Parathyroid adenoma (tissue), 2 donors: ENCODE measurements around the gene ANKLE2.

Experiments
- H2AFZ ChIP-seq: fragments of 300-600 bp; sonication (generic); one replicate; pipeline ENCODE4 v1.7.0; 2017; ENCODE audit warnings: antibody characterized with exemption, mild to moderate bottlenecking
- H3K27ac ChIP-seq: fragments of 300-600 bp; sonication (generic); one replicate; pipeline ENCODE4 v1.7.0; 2017
- H3K27me3 ChIP-seq: fragments of 300-600 bp; sonication (generic); one replicate; pipeline ENCODE4 v1.7.0; 2017; ENCODE audit warnings: low read length; ENCODE audit not compliant: control insufficient read depth, insufficient read depth
- H3K36me3 ChIP-seq: fragments of 300-600 bp; sonication (generic); one replicate; pipeline ENCODE4 v1.7.0; 2017; ENCODE audit warnings: low read length; ENCODE audit not compliant: control insufficient read depth, insufficient read depth
- H3K4me1 ChIP-seq: fragments of 300-600 bp; sonication (generic); one replicate; pipeline ENCODE4 v1.7.0; 2017; ENCODE audit warnings: control low read depth
- H3K4me2 ChIP-seq: fragments of 300-600 bp; sonication (generic); one replicate; pipeline ENCODE4 v1.7.0; 2017; ENCODE audit warnings: low read length
- H3K4me3 ChIP-seq: fragments of 300-600 bp; sonication (generic); one replicate; pipeline ENCODE4 v1.7.0; 2017; ENCODE audit warnings: low read depth, low read length
- H3K79me2 ChIP-seq: fragments of 300-600 bp; sonication (generic); one replicate; pipeline ENCODE4 v1.7.0; 2017; ENCODE audit warnings: control low read depth
- H3K9ac ChIP-seq: fragments of 300-600 bp; sonication (generic); one replicate; pipeline ENCODE4 v1.7.0; 2017; ENCODE audit warnings: mild to moderate bottlenecking
- H3K9me3 ChIP-seq: fragments of 300-600 bp; sonication (generic); one replicate; pipeline ENCODE4 v1.7.0; 2017; ENCODE audit warnings: low read length; ENCODE audit not compliant: control insufficient read depth
- TF ChIP-seq, protein P1 (sequence below): fragments of 300-600 bp; sonication (generic); IDR thresholded peaks from one replicate; pipeline ENCODE4 v1.7.0; 2017; ENCODE audit warnings: antibody characterized with exemption, mild to moderate bottlenecking
- donor health status: primary hyperparathyroidism.

ANKLE2 gene

DNA sequence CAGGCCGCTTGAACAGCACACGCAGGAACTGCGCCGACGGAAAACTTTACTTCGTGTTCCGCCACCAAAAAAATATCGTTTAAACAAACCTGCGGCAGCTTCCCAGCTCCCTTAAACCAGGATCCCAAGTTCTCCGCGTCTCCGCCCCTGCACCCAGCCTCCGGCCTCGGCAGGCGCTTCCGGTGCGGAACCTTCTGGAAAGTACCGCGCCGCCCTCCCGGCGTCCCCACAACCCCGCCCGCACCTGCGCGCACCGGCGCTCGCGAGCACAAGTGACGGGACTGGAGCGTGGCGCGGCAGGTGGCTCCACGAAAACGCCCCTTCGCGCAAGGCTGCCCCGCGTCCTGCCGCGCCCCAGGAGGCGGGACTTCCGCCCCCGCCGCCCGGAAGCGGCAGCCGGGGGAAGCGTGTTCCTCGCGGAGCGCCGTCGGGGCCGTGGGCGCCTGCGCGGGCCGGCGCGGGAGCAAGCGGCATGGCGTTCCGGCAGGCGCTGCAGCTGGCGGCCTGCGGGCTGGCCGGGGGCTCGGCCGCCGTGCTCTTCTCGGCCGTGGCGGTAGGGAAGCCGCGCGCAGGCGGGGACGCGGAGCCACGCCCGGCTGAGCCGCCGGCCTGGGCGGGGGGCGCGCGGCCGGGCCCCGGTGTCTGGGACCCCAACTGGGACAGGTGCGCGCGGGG, 51.1 kb downstream of the ANKLE2 start, which contains the start of gene PGAM5:
PGAM5 (plus strand) TSS at position 438 of the 675 bp plus-strand sequence; CDS start at position 473, 35 bp downstream.
- peak within 1 kb of the TSS; percentile 82 for H3K4me2 ChIP-seq
- peak within 1 kb of the TSS; percentile 61 for H3K4me3 ChIP-seq
- H3K27me3 ChIP-seq = no peaks in the 10 kb centered on the region
- H3K9ac ChIP-seq = peak within 1 kb of the TSS; percentile 33
- H3K36me3 ChIP-seq = no peaks in the 10 kb centered on the region
- H2AFZ ChIP-seq = peak within 1 kb of the TSS; percentile 95
- no peaks in the 10 kb centered on the region for H3K9me3 ChIP-seq
- TF ChIP-seq, protein P1, sequence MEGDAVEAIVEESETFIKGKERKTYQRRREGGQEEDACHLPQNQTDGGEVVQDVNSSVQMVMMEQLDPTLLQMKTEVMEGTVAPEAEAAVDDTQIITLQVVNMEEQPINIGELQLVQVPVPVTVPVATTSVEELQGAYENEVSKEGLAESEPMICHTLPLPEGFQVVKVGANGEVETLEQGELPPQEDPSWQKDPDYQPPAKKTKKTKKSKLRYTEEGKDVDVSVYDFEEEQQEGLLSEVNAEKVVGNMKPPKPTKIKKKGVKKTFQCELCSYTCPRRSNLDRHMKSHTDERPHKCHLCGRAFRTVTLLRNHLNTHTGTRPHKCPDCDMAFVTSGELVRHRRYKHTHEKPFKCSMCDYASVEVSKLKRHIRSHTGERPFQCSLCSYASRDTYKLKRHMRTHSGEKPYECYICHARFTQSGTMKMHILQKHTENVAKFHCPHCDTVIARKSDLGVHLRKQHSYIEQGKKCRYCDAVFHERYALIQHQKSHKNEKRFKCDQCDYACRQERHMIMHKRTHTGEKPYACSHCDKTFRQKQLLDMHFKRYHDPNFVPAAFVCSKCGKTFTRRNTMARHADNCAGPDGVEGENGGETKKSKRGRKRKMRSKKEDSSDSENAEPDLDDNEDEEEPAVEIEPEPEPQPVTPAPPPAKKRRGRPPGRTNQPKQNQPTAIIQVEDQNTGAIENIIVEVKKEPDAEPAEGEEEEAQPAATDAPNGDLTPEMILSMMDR = no peak
- H3K4me1 ChIP-seq = no peaks in the 10 kb centered on the region
- peak within 1 kb of the TSS; percentile 70 for H3K27ac ChIP-seq
- peaks cover 4% of the 10 kb centered on the region for H3K79me2 ChIP-seq

DNA sequence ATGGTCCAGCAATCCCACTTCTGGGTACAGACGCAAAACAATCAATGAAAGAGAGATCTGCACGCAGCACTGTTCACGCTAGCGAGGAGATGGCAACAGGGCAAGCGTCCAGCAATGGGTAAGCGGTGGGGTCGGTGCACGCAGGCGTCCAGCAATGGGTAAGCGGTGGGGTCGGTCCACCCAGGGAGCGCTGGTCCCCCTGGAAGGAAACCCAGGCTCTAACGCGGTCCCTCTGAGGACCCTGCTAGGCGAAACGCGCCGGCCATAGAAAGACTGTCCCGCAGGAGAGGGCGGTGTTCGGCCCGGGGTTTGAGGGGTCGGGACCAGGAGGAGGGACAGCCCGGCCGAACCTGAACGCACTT, 51.6 kb downstream of the ANKLE2 start:
- H3K27ac ChIP-seq = peak overlapping the region; percentile 70
- peak overlapping the region; percentile 60 for H3K4me3 ChIP-seq
- H3K4me2 ChIP-seq = peak overlapping the region; percentile 82
- H3K9ac ChIP-seq = no peak overlapping the region
- H3K79me2 ChIP-seq = peaks cover 4% of the 10 kb centered on the region
- H3K4me1 ChIP-seq = no peaks in the 10 kb centered on the region
- no peaks in the 10 kb centered on the region for H3K36me3 ChIP-seq
- no peaks in the 10 kb centered on the region for H3K9me3 ChIP-seq
- TF ChIP-seq, protein P1 = no peak
- H3K27me3 ChIP-seq = no peaks in the 10 kb centered on the region
- H2AFZ ChIP-seq = peak overlapping the region; percentile 95

DNA sequence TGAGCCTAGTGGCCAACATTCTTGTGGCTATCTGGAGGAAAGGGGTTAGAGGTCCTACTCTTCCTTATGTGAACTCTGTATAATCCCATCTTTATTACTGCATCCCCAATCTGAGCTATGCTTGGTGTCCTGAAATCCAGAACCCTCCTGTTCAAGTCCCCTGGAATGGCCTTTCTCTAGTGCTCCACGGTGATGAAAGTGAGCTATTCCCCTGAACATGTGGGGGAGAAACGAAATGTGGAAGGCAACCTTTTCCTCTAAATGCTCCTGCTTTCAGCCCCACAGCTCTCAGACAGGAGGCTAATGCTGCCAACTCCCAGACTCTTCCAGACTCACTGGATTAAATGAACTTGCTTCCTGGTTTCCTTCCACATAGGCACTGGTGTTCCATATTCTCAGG, 53.5 kb downstream of the ANKLE2 start:
- H3K79me2 ChIP-seq = peaks cover 4% of the 10 kb centered on the region
- no peaks in the 10 kb centered on the region for H3K4me1 ChIP-seq
- H3K4me2 ChIP-seq = no peak overlapping the region
- no peaks in the 10 kb centered on the region for H3K36me3 ChIP-seq
- TF ChIP-seq, protein P1 = no peak
- no peak overlapping the region for H3K9ac ChIP-seq
- no peak overlapping the region for H3K4me3 ChIP-seq
- H3K27ac ChIP-seq = no peak overlapping the region
- no peaks in the 10 kb centered on the region for H3K9me3 ChIP-seq
- no peak overlapping the region for H2AFZ ChIP-seq
- no peaks in the 10 kb centered on the region for H3K27me3 ChIP-seq

DNA sequence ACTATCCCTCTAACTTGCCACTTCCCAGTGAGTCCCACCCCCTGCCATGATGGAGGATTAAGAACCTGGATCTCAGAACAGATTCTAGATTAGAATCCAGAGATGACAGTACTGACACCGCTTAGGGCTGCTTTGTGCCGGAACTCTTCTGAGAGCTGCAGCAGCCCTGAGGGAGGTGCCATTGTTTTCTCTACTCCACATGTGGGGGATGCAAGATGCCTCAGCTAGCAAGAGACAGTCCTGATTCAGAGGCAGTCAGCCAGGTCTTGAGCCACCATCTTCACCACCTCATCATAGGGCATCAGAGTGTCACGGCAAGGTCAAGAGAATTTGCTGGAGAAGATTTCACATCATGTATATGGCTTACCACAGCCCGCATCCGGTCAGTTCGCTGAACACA, 54.4 kb downstream of the ANKLE2 start:
- H3K36me3 ChIP-seq = no peaks in the 10 kb centered on the region
- peaks cover 4% of the 10 kb centered on the region for H3K79me2 ChIP-seq
- no peak overlapping the region for H3K9ac ChIP-seq
- no peak overlapping the region for H2AFZ ChIP-seq
- no peaks in the 10 kb centered on the region for H3K27me3 ChIP-seq
- no peak overlapping the region for H3K27ac ChIP-seq
- TF ChIP-seq, protein P1 = no peak
- no peak overlapping the region for H3K4me3 ChIP-seq
- H3K4me2 ChIP-seq = no peak overlapping the region
- H3K9me3 ChIP-seq = no peaks in the 10 kb centered on the region
- H3K4me1 ChIP-seq = no peaks in the 10 kb centered on the region

DNA sequence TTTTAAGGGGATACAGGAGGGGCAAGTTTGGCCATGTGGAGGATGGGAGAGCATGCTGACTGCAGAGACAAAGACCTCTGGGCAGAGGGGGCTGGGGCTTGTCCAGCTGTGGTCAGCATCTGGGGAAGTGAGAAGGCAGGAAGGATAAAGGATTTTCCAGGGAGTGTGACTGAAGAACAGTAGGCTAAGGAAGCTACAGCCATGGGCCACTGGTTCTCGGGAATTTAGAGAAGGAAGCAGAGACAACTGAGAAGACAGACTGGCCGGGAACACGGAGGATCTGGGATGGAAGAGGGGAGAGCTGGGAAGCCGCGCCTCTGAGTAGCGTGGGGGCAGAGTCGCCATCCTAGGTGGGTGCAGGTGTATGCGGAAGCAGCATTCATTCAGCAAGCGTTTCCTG, 58.0 kb downstream of the ANKLE2 start:
- no peaks in the 10 kb centered on the region for H3K79me2 ChIP-seq
- H3K9ac ChIP-seq = no peak overlapping the region
- H3K27ac ChIP-seq = no peak overlapping the region
- no peaks in the 10 kb centered on the region for H3K9me3 ChIP-seq
- TF ChIP-seq, protein P1 = no peak
- H3K4me2 ChIP-seq = no peak overlapping the region
- H3K4me1 ChIP-seq = no peaks in the 10 kb centered on the region
- no peaks in the 10 kb centered on the region for H3K27me3 ChIP-seq
- no peak overlapping the region for H2AFZ ChIP-seq
- no peaks in the 10 kb centered on the region for H3K36me3 ChIP-seq
- no peak overlapping the region for H3K4me3 ChIP-seq
